PFSK-1 (cell line): ENCODE data around the gene CFLAR.

Experiments used
- FOXP2 ChIP-seq: optimal IDR thresholded peaks from 2 replicates; pipeline ENCODE3; 2011; ENCODE audit warnings: borderline replicate concordance, control low read depth, inconsistent platforms; ENCODE audit not compliant: insufficient read depth; ENCODE audit errors: extremely low read length, extremely low read depth
- POLR2AphosphoS5 ChIP-seq: IDR thresholded peaks from 2 replicates; pipeline ENCODE4 v1.6.1; 2012; ENCODE audit warnings: low read depth, mild to moderate bottlenecking, control low read depth, low read length, moderate library complexity
- REST ChIP-seq, 2 experiments: IDR thresholded peaks; 2 replicates each; pipeline versions ENCODE4 v1.6.1 to v1.8.0; 2011 to 2012; ENCODE audit warnings: low read depth in 2 of 2, low read length in 2 of 2, control low read depth in 1 of 2, inconsistent platforms in 1 of 2, mild to moderate bottlenecking in 1 of 2, moderate library complexity in 1 of 2; ENCODE audit not compliant: insufficient read depth in 1 of 2
- SIN3A ChIP-seq: IDR thresholded peaks from 2 replicates; pipeline ENCODE4 v1.6.1; 2012; ENCODE audit warnings: mild to moderate bottlenecking, low read length, moderate library complexity, borderline replicate concordance; ENCODE audit not compliant: insufficient read depth
- TAF1 ChIP-seq: IDR thresholded peaks from 2 replicates; pipeline ENCODE4 v1.6.1; 2012; ENCODE audit warnings: low read length, control low read depth, borderline replicate concordance; ENCODE audit not compliant: insufficient read depth

The CFLAR gene

GRCh38 chr2:201118121-201118960, 2.4 kb downstream of the CFLAR start:
- TF ChIP-seq POLR2AphosphoS5 (no peak), REST (IDR thresholded peaks at IDR 0.05; ENCODE audit: insufficient read depth in 1 of 2, low read depth in 2 of 2, low read length in 2 of 2) (no peak), TAF1 (no peak), FOXP2 (no peak), SIN3A (no peak)

- TF ChIP-seq FOXP2 (no peak), TAF1 (no peak), SIN3A (no peak), REST (IDR thresholded peaks at IDR 0.05; ENCODE audit: insufficient read depth in 1 of 2, low read depth in 2 of 2, low read length in 2 of 2) (no peak), POLR2AphosphoS5 (no peak)
These were observed 3.2 kb downstream of the CFLAR start for GRCh38 chr2:201118961-201119854.

GRCh38 chr2:201122276-201122675, 6.3 kb downstream of the CFLAR start:
- TF ChIP-seq FOXP2 = no peak
- no peak for TF ChIP-seq REST (IDR thresholded peaks at IDR 0.05; ENCODE audit: insufficient read depth in 1 of 2, low read depth in 2 of 2, low read length in 2 of 2)
- no peak for TF ChIP-seq TAF1
- no peak for TF ChIP-seq POLR2AphosphoS5
- no peak for TF ChIP-seq SIN3A

- TF ChIP-seq FOXP2 (no peak), TAF1 (no peak), POLR2AphosphoS5 (no peak), SIN3A (no peak), REST (IDR thresholded peaks at IDR 0.05; ENCODE audit: insufficient read depth in 1 of 2, low read depth in 2 of 2, low read length in 2 of 2) (no peak)
These were observed 10.6 kb downstream of the CFLAR start for GRCh38 chr2:201126308-201127151.
